Stimulated activated CD4-positive, alpha-beta T cell treated with anti-CD3 and anti-CD28 coated beads, Interleukin-15, amount 100 ng/mL, for 24 hours (primary cell): ENCODE measurements around the gene PLG.
"Not testable (repeated sequence)": the region's sequence is repeated elsewhere in the genome, so short reads cannot be mapped to it uniquely, and the experiment has no call there.

Experiments
- DNase-seq: peaks from one replicate; pipeline ENCODE4 v3.0.0-alpha.2; 2020

PLG gene

GRCh38 chr6:160701918-160702680 lies at the start of gene PLG:
Gene PLG, plus strand, starts transcription at chr6:160702244. Its CDS starts 61 bp downstream, at chr6:160702305.
- DNase-seq: not testable (repeated sequence)

GRCh38 chr6:160659562-160659961 lies 42.5 kb upstream of the PLG start:
- DNase-seq: no peak

- no peak for DNase-seq
These were observed 40.8 kb upstream of the PLG start for GRCh38 chr6:160661216-160661615.

GRCh38 chr6:160662429-160662828 lies 39.6 kb upstream of the PLG start:
- DNase-seq: no peak

GRCh38 chr6:160662842-160663241 lies 39.2 kb upstream of the PLG start:
- no peak for DNase-seq

GRCh38 chr6:160664198-160664597 lies 37.8 kb upstream of the PLG start, which contains the start of gene LPA:
Gene LPA, minus strand, starts transcription at chr6:160664275. Its CDS starts 61 bp downstream, at chr6:160664214.
- DNase-seq: not testable (repeated sequence)

GRCh38 chr6:160667639-160668481 lies 34.2 kb upstream of the PLG start:
- peak; percentile 55 for DNase-seq

DNA sequence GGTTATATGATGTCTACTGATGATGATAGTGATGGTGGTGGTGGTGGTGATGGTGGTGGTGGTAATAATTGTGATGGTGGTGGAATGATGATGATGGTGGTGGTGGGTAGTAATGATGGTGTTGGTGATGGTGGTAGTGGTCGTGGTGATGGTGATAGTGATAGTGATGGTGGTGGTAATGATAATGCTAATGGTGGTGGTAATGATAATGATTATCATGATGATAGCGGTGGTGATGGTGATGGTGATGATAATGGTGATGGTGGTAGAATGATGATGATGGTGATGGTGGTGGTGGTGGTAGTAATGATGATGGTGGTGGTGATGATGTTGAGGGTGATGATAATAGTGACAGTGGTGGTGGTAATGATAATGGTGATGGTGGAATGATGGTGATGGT lies 33.5 kb upstream of the PLG start:
- no peak for DNase-seq

DNA sequence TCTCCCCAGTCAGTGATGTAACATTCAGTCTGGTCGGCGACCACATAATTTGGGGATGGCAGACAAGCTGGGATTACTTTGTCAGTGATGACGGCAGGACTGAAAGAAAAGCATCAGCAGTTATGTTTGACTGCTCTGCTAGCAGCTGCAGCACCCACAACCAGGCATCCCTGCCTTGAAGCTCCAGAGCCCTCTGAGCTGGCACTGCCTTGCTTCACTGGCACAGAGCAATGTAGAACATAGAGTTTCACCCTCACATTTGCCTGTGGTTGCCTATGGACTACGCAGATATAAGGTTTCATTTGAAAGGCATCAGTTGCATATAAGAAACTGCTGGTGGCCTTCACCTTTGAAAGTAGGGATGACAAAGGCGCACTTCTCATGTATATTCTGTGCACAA lies 25.6 kb upstream of the PLG start:
- DNase-seq: not testable (repeated sequence)

DNA sequence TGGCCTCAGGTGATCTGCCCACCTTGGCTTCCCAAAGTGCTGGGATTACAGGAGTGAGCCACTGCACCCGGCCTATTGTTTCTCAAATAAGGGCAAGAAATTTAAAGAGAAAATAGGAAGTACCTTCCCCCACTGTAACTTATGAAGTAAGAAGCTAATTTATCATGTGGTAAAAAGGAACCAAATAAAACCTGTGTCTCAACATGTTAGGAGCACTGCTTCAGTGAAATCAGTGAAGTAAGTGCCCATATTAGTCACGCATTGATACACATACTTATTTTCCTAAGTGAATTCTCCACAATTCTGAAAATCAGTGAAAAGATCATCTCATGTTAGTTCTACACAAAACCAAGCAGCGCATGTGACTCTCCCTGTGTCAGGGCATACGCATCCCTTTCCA lies 23.8 kb upstream of the PLG start:
- no peak for DNase-seq

- DNase-seq: no peak
These were observed 23.2 kb upstream of the PLG start for GRCh38 chr6:160678744-160679401.

- peak; percentile 26 for DNase-seq
These were observed 22.7 kb upstream of the PLG start for GRCh38 chr6:160679402-160679769.

GRCh38 chr6:160685101-160685761 lies 16.8 kb upstream of the PLG start:
- DNase-seq: not testable (repeated sequence)

DNA sequence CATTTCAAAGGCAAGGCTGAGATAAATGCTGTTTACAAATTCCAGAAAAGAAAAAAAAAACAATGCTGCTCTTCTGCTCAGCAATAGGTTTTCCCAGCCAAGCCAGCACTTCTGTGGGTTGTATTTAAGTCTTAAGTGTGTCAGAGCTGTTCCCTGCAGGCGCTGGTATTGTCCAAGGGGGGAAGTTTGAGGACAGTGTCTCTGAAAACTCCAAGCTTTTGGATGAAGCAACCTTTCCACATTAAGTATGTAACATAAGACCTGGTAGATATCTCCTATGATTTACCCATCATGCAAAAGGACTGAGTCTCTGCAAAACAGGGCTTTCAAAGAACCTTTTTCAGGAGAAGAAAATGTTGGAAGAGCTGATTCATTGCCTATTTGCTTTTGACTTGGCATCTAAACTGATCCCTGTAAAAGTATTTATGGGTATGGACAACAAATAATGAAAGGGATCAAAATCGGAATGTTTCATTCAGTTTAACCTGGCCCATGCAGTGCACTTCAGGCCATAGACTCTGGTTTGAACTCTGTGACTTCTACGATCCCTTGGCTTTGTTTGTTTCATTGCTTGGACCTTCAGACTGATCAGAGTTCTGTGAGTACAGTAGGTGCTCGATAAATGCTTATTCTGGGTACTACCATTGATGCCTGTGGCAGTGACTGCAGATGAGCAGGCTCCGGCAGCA lies 16.1 kb upstream of the PLG start:
- no peak for DNase-seq

- DNase-seq: no peak
These were observed 11.6 kb upstream of the PLG start for GRCh38 chr6:160690458-160690857.

DNA sequence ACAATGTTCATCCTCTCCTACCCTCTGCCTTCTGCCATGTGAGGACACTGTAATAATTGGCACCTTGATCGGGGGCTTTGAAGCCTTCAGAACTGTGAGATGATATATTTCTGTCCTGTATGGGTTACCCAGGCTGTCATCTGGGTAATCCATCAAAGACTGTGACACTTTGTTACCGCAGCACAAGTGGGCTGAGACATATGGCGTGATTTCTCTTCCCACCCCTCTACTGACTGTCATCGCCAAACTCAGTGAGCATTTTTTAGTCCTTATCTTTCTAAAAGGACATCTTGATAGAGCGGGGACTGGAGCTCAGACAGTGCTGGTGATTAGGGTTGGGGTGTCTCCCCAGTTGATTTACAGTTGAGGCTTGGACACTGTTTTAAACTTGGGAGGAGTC lies 10.4 kb upstream of the PLG start:
- DNase-seq: no peak

DNA sequence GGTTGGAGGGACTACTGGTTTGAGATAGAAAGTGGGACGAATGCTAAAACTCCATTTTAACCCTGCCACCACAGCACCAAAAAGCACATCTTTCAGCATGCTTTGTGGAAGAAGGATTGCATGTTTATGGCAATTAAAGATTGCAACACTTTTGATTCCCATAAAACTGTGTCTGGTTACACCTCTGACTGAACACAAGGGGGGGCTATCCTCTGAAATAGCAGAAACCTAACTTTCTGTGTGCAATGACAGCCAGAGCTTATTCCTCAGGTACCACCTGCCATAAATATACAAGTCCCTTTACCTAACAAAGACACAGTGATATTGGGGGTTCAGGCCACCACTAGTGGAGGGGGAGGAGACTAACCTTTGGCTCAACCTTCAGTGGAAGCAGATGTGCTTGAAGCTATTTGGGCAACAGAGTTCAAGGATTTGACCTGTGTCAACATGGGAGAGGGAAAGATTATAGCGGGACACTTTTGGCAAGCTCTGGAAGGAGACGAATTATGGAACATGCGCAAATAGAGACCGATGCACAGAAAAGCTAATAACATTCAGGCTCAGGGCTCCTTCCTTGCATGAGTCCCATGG lies 9.6 kb upstream of the PLG start:
- DNase-seq: no peak

- DNase-seq: not testable (repeated sequence)
These were observed 7.0 kb upstream of the PLG start for GRCh38 chr6:160695025-160695424.

- not testable (repeated sequence) for DNase-seq
These were observed 6.4 kb upstream of the PLG start for GRCh38 chr6:160695622-160696021.

- DNase-seq: not testable (repeated sequence)
These were observed 5.2 kb upstream of the PLG start for GRCh38 chr6:160696884-160697283.

- no peak for DNase-seq
These were observed 4.2 kb upstream of the PLG start for GRCh38 chr6:160697826-160698225.

GRCh38 chr6:160704688-160705087 lies 2.6 kb downstream of the PLG start:
- not testable (repeated sequence) for DNase-seq
